NCI-H1694 (cell line): ENCODE results near the gene SPIN1.

Experiments
- DNase-seq: peaks from one replicate; lab custom pipeline; 2025; lab: John Stamatoyannopoulos, UW

SPIN1 gene

GRCh38 chr9:88498880-88499279 is 110.6 kb downstream of the SPIN1 start:
- DNase-seq: no peak

DNA sequence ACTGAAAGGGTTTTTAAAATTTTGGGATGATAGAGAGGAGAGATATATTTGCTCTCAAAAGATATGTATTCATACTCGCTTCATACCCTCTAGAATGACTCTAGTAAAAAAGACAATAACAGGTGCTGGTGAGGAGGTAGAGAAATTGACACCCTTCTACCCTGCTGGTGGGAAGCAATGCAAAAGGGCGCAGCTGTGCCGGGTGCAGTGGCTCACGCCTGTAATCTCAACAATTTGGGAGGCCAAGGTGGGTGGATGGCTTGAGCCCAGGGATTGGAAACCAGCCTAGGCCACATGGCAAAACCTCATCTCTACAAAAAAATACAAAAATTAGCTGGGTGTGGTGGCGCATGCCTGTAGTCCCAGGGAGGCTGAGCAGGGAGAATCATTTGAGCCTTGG is 112.8 kb downstream of the SPIN1 start:
- no peak for DNase-seq

DNA sequence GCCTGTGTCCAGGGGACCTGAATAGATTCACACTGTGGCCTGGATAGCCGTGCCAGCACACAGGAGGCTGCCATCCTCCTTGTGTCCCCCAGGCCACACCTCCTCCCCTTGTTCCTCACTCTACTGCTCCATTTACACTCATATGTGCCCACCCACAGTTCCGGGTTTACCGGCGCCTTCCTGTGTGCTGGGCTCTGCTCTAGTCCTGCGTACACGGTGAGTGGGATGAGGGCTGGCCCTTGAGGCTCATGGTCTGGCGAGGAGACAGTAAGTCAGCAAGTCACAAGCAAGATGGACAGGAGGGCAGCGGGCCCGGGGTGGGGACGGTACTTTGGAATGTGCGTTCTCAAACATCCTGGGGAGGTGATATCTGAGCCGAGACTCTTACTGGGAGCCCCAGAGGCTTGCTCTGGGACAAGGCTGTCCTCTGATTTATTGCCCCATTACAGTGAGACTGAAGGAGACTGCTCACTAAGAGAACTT is 114.3 kb downstream of the SPIN1 start:
- no peak for DNase-seq

DNA sequence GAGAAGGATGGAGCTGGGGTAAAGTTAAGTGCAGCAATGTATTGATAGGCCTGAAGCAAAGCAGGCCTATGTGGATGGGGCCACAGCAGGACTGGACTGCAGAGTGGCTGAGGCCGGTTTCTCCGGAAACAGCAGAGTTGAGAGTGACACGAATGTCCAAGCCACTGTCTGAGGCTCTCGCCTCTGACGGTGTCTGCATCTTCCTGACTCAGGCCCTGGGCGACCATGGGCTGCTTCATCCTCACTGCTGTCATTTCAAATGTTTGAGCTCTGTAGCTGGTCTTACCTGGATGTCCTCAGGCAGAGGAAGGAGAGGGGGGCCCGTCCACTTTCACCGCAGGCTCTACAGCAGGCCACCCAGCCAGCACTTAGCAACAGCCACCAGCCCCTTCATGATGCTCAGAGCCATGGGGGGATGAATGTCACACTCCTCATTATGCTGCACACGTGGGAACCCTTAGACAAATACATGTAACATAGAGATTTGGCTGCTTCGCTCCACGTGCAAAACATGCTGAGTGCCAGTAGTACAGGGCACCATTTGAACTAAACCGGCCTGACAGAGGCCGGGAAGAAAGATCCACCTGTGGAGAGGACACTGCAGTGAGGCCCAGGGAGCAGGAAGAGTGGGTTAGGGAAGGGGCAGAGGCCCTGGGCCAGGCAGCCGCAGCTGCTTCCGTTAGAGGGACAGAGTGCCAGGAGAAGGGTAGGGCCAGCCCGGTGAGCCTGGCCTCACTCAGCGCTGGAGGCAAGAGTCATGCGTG is 115.0 kb downstream of the SPIN1 start:
- DNase-seq: no peak

DNA sequence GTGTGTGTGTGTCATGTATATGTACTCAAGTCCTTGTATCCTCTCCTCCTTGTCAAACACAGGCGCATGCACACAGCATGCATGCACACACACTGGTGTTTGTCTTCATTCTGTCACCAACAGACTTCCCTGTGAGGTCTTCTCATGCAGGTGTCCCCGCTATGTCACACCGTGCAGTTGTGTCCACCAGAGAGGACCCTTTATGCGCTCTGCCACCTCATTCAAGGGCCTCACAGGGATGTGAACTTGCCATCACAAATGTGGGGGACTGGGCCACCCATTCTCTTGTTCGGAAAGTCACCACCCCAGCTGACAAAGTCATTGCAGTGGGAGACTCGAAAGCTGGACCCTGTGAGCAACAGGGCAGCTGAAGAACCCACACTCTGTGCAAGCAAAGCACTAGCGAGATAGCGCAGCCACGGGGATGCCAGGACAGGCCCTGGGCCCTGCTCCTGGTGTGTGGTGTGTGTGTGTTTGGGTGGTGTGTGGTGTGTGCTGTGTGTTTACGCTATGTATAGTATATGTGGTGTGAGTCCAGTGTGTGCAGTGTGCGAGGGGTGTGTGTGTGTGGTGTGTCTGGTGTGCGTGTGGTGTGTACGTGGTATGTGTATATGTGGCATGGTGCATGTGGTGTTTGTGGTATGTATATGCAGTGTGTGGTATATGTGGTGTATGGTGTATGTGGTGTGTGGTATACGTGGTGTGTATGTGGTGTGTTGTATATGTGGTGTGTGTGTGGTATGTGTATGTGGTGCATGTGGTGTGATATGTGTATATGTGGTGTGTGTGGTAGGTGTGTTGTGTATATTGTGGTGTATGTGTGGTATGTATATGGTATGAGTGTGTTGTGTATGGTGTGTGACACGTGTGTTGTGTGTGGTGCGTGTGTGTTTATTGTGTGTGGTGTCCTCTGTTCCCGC is 115.9 kb downstream of the SPIN1 start:
- DNase-seq: no peak

DNA sequence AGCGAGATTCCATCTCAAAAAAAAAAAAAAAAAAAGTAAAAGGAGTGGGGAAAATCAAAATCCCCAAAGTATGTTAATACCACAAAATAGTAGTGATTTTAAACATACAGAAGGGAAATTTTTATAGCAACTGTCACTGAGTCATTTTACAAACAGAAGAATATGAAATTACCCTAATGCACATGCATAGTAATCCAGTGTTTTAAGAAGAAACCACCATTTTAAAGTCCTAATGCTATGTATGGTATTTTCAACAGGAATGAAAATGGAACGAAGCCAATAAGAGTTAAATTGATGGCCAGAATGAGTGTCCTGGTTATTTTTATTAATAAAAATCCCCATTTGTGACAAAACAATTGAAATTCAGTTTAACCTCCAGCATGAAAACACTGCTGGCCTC is 120.1 kb downstream of the SPIN1 start:
- DNase-seq: no peak

DNA sequence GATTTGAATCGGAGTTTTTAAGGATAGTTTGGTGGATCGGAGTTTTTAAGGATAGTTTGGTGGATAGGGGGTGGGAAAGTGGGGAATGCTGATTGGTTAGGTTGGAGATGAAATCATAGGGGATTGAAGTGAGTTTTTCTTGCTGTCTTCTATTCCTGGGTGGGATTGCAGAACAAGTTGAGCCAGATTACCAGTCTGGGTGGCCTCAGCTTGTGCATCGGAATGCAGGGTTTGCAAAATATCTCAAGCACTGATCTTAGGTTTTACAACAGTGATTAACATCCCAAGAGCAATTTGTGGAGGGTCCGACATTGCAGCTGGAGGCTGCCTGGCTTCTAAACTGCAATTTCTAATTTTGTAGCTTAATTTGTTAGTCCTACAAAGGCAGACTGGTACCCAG is 123.7 kb downstream of the SPIN1 start:
- no peak for DNase-seq

GRCh38 chr9:88514247-88514646 is 126.0 kb downstream of the SPIN1 start:
- DNase-seq: no peak

GRCh38 chr9:88521308-88521707 is 133.1 kb downstream of the SPIN1 start:
- DNase-seq: no peak

- DNase-seq: no peak
Observed at GRCh38 chr9:88522360-88522759, 134.1 kb downstream of the SPIN1 start.

DNA sequence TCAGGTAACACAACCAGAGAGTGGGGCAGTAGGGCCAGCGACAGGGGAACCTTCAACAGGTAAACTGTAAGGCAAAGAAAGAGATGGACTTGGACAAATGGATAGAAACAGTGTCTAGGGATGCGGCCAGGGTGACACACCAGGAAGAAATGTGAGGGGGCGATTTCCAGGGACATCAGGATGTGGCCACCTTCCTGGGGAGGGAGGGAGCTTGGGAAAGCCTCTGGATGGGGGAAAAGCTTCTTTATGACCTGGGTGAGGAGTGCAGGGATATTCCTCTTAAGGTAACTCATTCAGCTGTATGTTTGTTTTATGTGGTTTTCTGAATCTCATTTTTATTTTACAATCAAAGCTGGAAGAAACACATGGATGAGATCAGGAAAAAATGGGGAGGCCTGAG is 134.8 kb downstream of the SPIN1 start:
- no peak for DNase-seq

DNA sequence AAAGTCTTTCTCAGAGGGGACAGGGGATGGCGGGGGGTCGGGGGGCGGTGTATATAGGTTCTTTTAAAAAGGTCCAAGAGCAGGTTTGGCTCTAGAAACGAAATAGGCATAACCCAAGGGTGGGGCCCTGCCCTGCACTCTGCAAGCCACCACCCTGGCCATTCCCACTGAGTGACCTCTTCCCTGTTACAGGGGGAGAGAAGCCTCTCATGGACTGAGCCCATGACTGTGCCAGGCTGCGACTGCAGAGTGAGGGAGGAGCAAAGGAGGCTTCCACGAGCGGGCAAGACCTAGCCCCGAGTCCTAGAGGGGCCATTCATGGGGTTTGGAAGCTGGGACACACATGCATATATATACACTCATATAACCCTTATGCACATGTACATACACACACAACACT is 136.7 kb downstream of the SPIN1 start:
- DNase-seq: no peak

GRCh38 chr9:88527618-88528017 is 139.4 kb downstream of the SPIN1 start:
- no peak for DNase-seq
